Stimulated activated CD8-positive, alpha-beta memory T cell treated with anti-CD3 and anti-CD28 coated beads, Interleukin-4, amount 100 ng/mL, for 48 hours (primary cell): Measurements from ENCODE around the gene CA12.
"Not testable (repeated sequence)": the region's sequence is repeated elsewhere in the genome, so short reads cannot be mapped to it uniquely, and the experiment has no call there.

Experiments
- DNase-seq: peaks from one replicate; pipeline ENCODE4 v3.0.0-alpha.2; 2020

CA12 gene

DNA sequence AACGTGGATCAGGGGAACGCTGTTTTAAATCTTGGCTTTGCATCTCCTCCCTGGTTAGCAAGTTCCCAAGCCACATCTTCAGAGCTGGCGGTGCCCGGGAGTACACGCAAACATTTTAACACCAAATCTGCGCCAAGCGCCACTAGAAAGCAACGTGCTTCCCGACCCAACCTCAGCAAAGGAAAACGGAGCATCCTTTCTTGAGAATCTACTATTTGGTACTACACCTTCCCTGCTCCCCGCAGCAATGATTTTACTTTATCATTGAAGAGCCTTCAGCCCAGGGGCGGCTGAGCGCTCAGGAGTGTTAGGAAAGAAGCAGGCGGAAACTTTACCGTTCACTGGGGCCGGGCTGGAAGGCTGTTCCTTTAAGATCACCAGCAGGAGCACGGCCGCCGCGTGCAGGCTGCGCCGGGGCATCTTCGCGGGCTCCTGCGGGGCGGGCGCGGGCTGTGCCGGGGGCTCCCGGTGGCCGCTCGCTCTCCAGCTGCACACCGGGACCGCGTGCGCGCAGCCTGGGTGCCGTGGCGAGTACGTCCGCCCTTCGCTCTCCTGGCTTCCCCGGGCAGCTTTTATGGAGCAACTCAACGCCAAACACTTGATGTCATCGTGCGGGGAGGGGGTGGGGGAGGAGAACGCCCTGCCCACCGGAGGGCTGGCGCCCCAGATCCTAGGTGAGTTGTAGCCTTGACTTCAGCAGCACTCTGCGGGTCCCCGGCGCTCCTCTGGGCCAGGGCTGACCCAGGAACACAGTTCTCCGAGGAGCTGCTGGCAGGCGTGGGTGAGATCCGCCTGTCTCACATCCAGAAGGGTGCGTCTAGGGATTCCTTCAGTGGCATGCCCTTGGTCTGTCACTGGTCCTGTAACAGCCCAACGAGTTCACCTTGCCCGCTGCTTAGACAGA lies at the start of gene CA12:
CA12 (minus strand) TSS at position 546 of the 904 bp plus-strand sequence; CDS start at position 420, 126 bp downstream.
- DNase-seq, result peak; percentile 41

DNA sequence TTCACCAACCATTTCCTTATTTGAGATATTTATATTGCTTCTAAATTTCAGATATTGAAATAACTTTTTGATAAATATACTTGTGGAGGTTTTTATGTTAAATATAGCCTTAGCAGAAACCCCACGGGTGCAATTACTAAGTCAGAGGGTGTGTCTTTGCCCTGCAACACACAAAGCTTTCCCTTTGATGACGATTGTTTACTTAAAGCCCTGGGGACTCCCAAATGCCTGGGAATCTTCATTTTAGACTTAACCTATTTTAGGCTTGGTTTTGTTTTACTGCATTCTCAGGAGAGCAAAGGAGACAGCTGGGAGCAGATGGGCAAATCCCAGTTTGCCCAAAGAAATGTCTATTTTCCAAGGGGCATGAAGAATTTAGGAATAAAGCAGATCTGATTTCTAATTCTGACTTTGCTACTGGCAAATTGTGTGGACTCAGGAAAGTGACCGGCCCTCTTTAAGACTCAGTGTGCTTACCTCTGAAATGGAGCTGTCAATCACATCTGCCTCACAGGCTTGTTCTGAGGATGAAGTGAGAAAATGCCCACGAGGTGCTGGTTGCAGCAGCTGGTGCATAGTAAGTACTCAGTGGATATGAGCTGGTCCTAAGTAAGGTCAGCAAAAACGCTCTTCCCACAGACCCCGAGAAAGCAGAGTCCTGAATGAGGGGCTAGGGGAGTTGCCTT lies 49.3 kb upstream of the CA12 start:
- DNase-seq, result no peak

DNA sequence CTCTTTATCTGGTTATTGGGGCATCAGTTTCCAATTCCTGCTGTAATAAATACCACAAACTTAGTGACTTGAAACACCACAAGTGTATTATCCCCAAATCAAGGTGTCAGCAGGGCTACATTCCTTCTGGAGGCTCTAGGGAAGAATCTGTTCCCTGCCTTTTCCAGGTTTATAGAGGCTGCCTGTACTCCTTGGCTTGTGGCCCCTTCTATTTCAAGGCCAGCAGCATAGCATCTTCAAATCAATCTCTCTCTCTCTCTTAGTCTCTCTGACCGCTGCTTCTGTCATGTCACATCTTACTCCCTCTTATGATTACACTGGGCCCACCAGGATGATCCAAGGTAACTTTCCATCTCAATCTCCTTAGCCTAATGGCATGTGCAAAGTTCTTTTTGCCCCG lies 44.9 kb upstream of the CA12 start:
- DNase-seq, result no peak

DNA sequence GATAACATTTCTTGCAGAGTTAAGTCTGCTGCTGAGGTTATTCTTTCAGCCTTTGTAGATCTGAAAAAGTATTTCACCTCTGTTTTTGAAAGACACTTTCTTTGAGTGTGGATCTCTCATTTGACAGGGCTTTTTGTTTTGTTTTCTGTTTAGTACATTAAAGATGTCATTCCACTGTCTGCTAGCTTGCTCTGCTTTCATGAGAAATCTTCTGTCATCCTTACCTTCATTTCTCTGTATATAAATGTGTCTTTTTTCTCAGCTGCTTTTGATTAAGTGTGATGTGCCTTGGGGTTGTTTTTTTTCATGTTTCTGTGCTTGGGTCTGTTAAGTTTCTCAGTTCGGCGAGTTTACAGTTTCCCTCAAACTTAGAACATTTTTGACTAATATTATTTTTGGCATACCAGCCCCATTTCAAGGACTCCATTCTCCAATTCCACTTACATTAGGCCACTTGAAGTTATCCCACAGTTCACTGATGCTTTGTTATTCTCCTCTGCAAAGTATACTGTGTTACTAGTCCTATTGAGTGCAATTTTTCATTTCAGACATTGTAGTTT lies 43.9 kb upstream of the CA12 start:
- DNase-seq, result no peak

DNA sequence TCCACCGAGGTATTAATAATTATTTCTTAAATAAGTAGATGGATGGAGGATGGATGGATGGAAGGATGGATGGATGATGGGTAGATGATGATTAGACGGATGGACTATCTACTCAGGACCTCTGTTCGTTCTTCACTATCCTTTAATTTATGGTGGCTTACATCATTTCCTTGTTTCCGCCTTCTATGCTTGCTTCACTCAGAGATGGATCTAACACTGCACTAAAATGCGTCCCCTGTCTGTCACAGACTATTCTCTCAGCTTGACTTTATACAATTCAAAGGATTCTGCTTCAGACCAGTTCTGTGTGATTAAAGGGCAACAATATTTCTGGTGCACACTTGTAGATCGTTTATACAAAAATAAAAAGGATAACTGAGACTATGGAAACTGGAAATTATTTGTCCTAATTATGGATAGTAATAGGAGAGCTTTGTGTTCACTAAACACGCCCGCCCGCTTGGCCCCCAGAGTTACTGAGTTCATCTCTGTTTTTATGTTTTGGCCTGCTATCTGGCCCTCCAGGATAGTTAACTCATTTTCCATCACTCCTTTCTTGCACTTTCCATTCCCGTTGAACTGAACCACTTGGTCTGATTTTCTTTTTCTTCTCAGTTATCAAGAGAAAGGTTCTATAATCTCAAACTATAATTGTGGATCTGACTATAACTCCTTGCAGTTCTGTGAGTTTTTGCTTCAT lies 41.4 kb upstream of the CA12 start:
- DNase-seq, result no peak

DNA sequence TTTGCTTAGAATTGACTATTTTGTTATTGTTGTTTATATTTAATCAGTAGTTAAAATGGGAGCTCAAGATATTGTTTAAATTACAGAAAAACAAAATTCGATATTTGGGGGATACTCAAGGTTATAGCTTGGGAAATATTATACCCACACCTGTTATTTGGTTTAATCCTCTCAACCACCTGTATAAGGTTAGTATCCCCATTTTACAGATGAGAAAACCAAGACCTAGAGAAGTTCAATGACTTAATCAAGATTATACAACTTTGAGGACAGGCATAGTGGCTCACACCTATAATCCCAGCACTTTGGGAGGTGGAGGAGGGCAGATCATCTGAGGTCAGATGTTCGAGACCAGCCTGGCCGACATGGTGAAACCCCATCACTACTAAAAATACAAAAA lies 39.8 kb upstream of the CA12 start:
- DNase-seq, result no peak

DNA sequence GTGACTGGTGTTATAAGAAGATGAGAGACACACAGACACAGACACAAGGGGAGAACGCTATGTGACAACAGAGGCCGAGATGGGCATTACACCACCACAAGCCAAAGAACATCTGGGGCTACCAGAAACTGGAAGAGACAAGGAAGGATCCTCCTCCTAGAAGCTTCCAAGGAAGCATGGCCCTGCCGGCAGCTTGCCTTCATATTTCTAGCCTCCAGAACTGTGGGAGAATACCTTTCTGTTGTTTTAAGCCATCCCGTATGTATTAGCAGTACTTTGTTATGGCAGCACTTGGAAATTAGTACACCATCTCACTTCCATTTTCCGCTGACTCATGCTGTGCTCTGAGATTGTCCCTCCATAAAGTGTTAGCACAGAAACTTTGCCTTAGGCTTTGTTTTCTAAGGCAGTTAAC lies 38.7 kb upstream of the CA12 start:
- no peak for DNase-seq

DNA sequence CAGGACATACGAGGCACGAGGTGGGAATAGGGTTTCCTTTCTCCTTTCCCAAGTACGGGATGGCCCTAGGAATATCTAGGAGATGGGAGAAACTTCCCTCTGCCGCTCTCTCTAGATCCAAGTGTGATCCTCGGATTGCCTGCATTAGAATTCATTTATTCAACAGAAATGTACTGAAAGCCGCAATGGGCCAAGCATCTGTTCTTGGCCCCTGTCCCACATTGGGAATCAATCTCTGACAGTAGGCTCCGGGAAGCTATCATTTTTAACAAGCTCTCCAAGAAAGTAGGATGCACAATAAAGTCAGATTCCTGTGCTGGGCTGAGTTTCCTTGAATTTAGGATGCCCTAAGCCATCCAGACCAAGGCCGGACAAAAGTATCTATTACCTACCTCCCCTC lies 37.2 kb upstream of the CA12 start:
- no peak for DNase-seq

DNA sequence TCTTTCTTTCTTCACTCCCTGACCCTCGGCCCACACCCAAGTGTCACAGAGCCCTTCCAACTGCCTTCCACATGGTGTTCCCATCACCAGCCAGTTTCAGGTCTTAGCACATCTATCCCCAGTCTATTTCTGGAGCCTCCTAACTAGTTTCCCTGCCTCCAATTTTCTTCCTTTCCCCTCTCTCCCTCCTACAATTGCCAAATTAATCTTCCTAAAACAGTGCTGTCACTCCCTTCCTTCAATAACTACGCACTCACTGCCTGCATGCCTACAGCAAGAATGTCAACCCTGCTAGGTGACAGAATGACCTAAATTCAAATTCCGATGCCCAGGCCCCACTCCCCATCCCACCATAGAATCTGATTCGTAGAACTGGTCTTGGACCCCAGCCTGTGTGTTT lies 36.1 kb upstream of the CA12 start:
- DNase-seq, result no peak

DNA sequence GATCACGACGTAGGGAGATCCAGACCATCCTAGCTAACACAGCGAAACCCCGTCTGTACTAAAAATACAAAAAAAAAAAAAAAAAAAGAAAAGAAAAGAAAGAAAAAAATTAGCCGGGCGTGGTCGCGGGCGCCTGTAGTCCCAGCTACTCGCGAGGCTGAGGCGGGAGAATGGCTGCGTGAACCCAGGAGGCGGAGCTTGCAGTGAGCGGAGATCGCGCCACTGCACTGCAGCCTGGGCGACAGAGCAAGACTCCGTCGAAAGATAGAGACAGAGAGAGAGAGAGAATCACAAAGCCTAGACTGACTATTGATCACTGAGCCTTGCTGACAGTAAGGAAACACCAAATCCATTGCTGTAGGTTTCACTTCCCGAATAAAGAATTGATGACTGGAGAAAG lies 35.6 kb upstream of the CA12 start:
- DNase-seq, result not testable (repeated sequence)

DNA sequence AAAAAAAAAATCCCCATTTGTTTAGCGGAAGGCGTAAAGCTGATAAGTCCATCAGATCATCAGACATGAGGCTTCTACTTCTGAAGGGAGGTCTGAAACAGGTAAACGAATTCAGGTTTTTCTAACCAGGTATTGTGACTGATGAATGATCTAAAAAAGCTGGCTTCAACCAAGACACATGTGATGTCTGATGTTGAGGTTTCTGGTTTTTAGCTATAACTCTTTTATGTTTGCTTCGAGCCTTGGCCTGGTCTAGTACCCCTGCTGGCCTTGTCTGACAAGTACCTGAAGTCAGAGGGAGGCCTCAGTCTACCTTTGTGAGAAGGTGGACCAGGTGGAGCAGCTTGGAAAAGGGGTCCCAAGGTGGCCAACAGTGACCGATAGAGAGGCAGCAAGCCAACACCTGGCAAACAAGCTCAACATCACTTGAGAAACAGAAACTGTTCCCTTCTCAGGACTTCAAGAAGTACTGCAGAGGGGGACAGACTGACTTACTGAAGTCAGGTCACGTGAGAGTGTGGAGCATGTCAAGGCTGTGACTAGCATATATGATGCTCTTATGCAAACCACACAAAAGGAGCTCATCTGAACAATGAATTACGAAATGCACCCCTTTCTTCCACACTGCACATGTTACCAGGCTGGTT lies 33.0 kb upstream of the CA12 start:
- no peak for DNase-seq

DNA sequence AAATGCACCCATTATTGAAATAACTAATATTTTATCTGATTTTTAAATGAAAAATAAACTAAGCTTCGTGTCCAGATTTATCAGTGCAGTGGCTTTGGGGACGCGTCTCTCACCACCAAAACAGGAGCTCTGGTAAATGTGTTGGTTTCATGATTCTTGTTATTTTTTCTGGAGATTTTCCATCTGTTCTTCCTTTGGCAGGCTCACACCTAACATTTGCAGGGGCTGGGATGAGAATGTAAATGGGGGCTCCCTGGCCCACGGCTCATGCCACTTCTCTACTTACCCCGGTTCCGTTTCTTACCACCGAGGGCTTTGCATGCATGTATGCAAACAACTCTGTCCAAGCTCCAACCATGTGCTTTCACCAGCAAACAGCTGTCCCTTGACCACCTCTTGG lies 30.9 kb upstream of the CA12 start:
- no peak for DNase-seq

DNA sequence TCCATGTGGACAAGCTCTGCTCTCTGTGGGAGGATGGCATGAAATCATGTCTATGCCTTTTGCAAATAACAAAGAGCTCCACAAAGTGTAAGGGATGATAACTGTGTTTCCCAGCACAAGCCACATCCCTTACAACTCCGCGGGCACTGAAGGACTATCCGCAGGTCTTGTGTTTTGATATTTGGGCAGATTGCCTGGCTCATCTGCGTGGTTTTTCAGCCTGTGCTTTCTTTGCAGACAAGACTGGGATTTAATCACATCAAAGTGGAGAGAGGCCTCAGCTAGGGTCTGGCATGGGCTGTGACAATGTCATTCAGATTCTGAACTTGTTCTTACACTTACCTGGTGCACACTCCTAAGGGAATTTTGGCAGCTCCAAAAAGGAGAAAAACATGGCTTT lies 30.2 kb upstream of the CA12 start:
- DNase-seq, result no peak

DNA sequence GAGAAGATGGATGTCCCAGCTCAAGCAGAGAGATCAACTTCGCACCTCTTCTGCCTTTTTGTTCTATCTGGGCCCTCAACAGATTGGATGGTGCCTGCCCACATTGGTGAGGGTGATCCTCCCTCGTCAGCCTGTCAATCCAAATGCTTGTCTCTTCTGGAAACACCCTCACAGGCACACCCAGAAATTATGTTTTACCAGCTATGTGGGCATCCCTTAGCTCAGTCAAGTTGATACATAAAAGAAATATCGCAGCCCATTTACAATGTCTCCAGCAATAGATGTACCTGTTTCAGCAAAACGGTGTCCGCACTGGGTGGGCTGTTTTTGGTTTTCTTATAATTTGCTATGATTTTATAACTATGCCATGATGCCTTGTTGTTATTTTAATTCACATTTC lies 27.5 kb upstream of the CA12 start:
- DNase-seq, result no peak

DNA sequence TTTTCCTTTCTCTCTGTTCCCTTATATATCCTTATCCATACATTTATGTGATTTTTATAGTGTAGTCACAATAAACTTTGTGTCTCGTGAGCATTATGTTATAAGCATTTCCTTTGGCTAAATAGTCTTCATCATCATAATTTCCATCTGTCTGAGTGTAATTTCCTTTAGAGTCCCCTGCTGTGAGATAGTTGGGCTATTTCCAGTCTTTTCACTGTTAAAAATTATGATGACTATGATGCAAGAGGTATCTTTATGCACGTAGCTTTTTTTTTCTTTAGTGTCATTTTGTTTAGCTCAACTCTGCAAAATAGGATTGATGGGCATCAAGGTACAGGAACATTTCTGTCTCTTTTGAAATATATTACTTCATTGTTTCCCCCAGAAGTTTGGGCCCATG lies 26.9 kb upstream of the CA12 start:
- no peak for DNase-seq

DNA sequence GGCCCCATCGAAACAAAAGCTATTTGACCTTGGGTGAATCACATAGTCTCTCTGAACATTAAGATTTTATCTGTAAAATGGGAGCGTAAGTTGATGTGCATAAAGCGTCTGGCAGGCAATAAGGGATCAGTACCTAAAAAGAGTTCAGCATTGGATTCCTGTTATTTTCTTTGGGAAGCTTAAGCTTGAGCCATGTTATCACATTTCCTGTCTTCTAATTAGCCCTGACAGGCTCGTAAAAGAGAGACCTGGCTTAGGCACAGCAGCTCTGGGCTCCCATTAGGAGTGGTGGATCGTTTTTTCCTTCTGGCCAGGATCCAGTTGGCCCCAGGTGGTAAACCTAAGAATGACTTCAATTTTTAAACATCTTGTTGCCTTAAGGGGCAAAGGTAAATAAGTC lies 26.0 kb upstream of the CA12 start:
- DNase-seq, result no peak

DNA sequence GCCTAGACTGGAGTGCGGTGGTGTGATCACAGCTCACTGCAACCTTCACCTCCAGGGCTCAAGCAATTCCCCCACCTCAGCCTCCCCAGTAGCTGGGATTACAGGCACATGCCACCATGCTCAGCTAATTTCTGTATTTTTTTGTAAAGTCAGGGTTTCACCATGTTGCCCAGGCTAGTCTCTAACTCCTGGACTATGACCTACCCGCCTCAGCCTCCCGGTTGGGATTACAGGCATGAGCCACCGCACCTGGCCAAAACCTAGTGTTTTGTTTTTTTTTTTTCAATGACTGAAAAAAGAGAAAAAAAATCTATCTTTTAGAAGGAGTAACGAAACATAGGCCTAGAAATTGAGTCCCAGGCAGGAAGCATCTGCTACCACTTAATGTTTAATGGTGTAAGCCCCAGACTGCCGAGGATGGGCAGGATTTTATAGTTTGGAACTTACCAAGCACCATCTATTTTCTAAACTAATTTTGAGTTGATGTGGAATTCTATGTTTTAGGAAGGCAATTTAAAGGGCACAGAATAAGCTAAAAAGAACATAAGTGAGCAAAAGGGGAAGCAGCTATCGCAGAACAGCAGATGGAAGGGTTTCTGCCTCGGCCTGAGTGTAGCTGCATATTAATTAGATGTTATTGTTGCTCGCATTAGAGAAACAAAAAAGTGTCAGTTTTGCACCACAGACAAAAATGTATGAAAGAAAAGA lies 24.2 kb upstream of the CA12 start:
- DNase-seq, result no peak

DNA sequence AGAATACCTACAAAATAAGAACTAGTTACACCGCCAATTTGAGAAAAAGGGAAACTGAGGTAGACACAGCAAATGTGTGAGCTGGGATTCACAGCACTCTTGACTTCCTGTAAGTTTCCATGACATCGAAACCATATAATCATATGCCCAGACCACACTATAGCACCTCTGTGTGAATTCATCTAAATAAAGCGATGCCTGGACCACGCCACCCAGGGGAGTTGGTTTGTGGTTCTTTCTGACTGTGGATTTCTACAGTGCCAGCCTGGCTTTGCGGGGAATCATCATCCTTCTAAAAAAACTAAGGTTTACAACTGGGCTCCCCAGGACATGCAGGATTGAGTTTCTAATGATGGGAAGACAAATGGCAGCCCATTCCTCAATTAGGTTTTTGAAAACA lies 23.5 kb upstream of the CA12 start:
- no peak for DNase-seq

DNA sequence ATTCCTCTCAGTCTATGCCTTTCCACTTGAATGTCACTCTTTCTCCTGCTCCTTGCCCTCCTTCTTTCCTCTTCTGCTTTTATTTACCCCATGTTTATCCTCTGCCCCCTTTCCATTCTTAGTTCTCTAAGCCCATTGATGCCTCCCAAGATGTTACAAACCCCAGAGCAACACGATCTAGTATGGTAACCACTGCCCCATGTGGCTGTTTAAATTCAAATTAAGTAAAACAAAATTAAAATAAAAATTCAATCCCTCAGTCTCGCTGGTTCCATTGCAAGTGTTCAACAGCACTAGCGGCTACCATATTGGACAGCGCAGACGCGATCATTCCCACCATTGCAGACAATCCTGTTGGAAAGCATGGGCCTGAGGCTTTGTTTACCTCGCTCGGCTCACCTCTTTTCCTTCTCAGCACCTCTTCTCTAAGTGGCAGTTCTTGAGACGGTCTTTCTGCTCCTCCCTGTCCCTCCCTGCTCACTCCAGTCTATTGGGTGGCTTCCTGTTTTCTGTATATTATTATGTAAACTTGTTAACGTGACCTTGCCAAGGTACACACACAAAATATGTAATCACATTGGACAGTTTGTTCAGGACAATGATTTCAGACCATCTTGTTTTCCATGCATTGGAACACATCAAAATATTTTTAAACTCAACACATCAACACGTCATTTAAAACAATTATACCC lies 21.8 kb upstream of the CA12 start:
- DNase-seq, result no peak

DNA sequence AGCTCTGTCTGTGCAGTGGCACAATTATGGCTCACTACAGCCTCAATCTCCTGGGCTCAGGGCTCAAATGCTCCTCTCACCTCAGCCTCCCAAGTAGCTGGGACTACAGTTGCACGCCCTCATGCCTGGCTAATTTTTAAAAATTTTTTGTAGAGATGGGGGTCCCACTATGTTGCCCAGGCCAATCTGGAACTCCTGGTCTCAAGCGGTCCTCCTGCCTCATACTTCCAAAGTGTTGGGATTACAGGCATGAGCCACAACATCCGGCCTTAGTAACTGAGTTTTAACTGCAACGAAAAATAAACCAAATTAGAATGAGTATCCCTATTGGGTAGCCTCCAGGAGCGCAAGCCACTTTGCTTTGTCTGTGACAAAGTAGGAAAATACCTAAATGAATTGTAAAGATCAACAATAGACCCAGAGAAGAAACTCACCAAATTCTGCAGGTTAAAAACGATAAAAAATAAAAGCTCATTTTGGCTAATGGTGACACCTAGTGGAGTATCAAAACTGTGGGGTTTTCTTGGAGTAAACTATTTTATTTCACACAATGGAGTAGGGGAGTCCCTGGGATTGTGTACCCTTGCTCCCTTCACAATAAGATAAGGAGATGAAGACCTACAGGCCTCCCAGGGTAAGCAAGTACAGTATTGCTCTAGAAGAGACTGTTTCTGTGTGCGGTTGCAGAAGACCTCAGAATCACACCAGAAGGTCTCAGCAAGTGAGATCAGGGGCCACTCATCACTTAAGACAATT lies 21.0 kb upstream of the CA12 start:
- no peak for DNase-seq
